Type B pancreatic cell (in vitro differentiated cells): ENCODE measurements around the gene EFCAB13. TPM values are rescaled to one million over a fixed set of nuclear protein-coding genes. Genes with fewer than 3 reads are reported as not detected.
"Not testable (repeated sequence)": the region's sequence is repeated elsewhere in the genome, so short reads cannot be mapped to it uniquely, and the experiment has no call there.

Experiments
- DNase-seq: peaks from one replicate; pipeline ENCODE4 v3.0.0; 2021; ENCODE audit warnings: mixed read lengths; ENCODE audit not compliant: unreplicated experiment; ENCODE audit errors: extremely low spot score
- H3K27ac Mint-ChIP-seq: 2 replicates; pipeline ENCODE4 v1.8.0; 2021; ENCODE audit warnings: mild to moderate bottlenecking, mixed read lengths
- H3K27me3 Mint-ChIP-seq: 2 replicates; pipeline ENCODE4 v1.8.0; 2021; ENCODE audit warnings: mixed read lengths
- H3K36me3 Mint-ChIP-seq: 2 replicates; pipeline ENCODE4 v1.8.0; 2021; ENCODE audit warnings: mixed read lengths
- H3K4me1 Mint-ChIP-seq: one replicate; pipeline ENCODE4 v1.8.0; 2021; ENCODE audit warnings: mixed read lengths; ENCODE audit not compliant: unreplicated experiment
- H3K4me3 Mint-ChIP-seq: 2 replicates; pipeline ENCODE4 v1.8.0; 2021; ENCODE audit warnings: mild to moderate bottlenecking, mixed read lengths
- H3K9me3 Mint-ChIP-seq: 2 replicates; pipeline ENCODE4 v1.8.0; 2021; ENCODE audit warnings: mixed read lengths
- CTCF ChIP-seq: fragments of 200-600 bp; sonication (generic); conservative IDR thresholded peaks from 2 replicates; pipeline ENCODE4 v1.5.0; 2021; ENCODE audit warnings: antibody characterized with exemption, mild to moderate bottlenecking
- total RNA-seq: library from RNA; stranded (reverse); gene quantifications from 2 replicates; pipeline ENCODE4 v1.2.1, GENCODE V29; 2021; ENCODE audit warnings: low replicate concordance

The EFCAB13 gene
- total RNA-seq, 1 donor from 2014 or later: 4.4 TPM

GRCh38 chr17:47388825-47389224 lies 65.1 kb downstream of the EFCAB13 start:
- Mint-ChIP-seq H3K9me3 (peaks cover 11% of the 10 kb centered on the region), H3K4me1 (no peaks in the 10 kb centered on the region), H3K36me3 (peaks cover 17% of the 10 kb centered on the region), H3K27me3 (no peaks in the 10 kb centered on the region), H3K4me3 (no peak overlapping the region), H3K27ac (no peak overlapping the region)
- DNase-seq: no peak
- no peak for TF ChIP-seq CTCF

GRCh38 chr17:47397532-47398128 lies 73.9 kb downstream of the EFCAB13 start:
- H3K27ac Mint-ChIP-seq, H3K9me3 Mint-ChIP-seq: not testable (repeated sequence)

GRCh38 chr17:47400333-47400732 lies 76.6 kb downstream of the EFCAB13 start:
- Mint-ChIP-seq H3K36me3 (no peaks in the 10 kb centered on the region), H3K4me3 (no peak overlapping the region), H3K27ac (no peak overlapping the region), H3K9me3 (no peaks in the 10 kb centered on the region), H3K4me1 (no peaks in the 10 kb centered on the region), H3K27me3 (no peaks in the 10 kb centered on the region)
- no peak for TF ChIP-seq CTCF
- DNase-seq: no peak

More at GRCh38 chr17:47397532-47398128, 73.9 kb downstream of the EFCAB13 start:
- H3K4me3 Mint-ChIP-seq, H3K4me1 Mint-ChIP-seq, H3K27me3 Mint-ChIP-seq, H3K36me3 Mint-ChIP-seq, DNase-seq: not testable (repeated sequence)

- Mint-ChIP-seq H3K9me3 (no peaks in the 10 kb centered on the region), H3K4me1 (no peaks in the 10 kb centered on the region), H3K4me3 (no peak overlapping the region), H3K27me3 (no peaks in the 10 kb centered on the region), H3K36me3 (no peaks in the 10 kb centered on the region), H3K27ac (no peak overlapping the region)
- TF ChIP-seq CTCF: no peak
- DNase-seq: no peak
These were observed 77.3 kb downstream of the EFCAB13 start for GRCh38 chr17:47401100-47401499.

GRCh38 chr17:47404006-47404405 lies 80.3 kb downstream of the EFCAB13 start:
- no peak for DNase-seq
- H3K36me3 Mint-ChIP-seq: no peaks in the 10 kb centered on the region
- no peaks in the 10 kb centered on the region for H3K9me3 Mint-ChIP-seq
- no peak overlapping the region for H3K4me3 Mint-ChIP-seq
- H3K4me1 Mint-ChIP-seq: no peaks in the 10 kb centered on the region
- no peak for TF ChIP-seq CTCF
- H3K27me3 Mint-ChIP-seq: no peaks in the 10 kb centered on the region
- no peak overlapping the region for H3K27ac Mint-ChIP-seq

GRCh38 chr17:47404875-47405274 lies 81.1 kb downstream of the EFCAB13 start:
- H3K36me3 Mint-ChIP-seq: no peaks in the 10 kb centered on the region
- no peak overlapping the region for H3K27ac Mint-ChIP-seq
- H3K27me3 Mint-ChIP-seq: no peaks in the 10 kb centered on the region
- H3K4me1 Mint-ChIP-seq: no peaks in the 10 kb centered on the region
- H3K9me3 Mint-ChIP-seq: no peaks in the 10 kb centered on the region
- no peak overlapping the region for H3K4me3 Mint-ChIP-seq
- TF ChIP-seq CTCF: no peak
- DNase-seq: no peak
